CD4-positive, alpha-beta memory T cell (primary cell): ENCODE measurements around the gene DEDD. TPM values are rescaled to one million over a fixed set of nuclear protein-coding genes. Genes with fewer than 3 reads are reported as not detected.

ENCODE experiments used
- CTCF ChIA-PET: fragments of 350-600 bp; sonication (Branson Sonifier 250); formaldehyde crosslinking; loops from one replicate; lab custom pipeline; 2021; ENCODE audit warnings: inconsistent platforms; ENCODE audit not compliant: partially characterized antibody; lab: Charles Lee
- POLR2A ChIA-PET: fragments of 350-600 bp; sonication (Branson Sonifier 250); formaldehyde crosslinking; loops from one replicate; lab custom pipeline; 2021; ENCODE audit not compliant: partially characterized antibody; lab: Charles Lee
- DNase-seq, 5 donors: peaks; one replicate each; pipeline versions ENCODE4 v3.0.0 to v3.0.0-alpha.2; 2020 to 2022; ENCODE audit warnings: mixed read lengths in 1 of 5
- H3K27ac ChIP-seq: one replicate; pipeline ENCODE4 v1.7.0; 2013; ENCODE audit warnings: low read depth, low read length
- H3K27me3 ChIP-seq: 2 replicates; pipeline ENCODE4 v1.7.0; 2013; ENCODE audit warnings: mild to moderate bottlenecking, low read length, moderate library complexity; ENCODE audit not compliant: insufficient read depth
- H3K36me3 ChIP-seq: 2 replicates; pipeline ENCODE4 v1.7.0; 2013; ENCODE audit warnings: mild to moderate bottlenecking, low read length, moderate library complexity; ENCODE audit not compliant: insufficient read depth
- H3K4me1 ChIP-seq: 2 replicates; pipeline ENCODE4 v1.7.0; 2013; ENCODE audit warnings: mild to moderate bottlenecking, low read length, moderate library complexity; ENCODE audit not compliant: insufficient read depth
- H3K4me3 ChIP-seq, 2 donors: one replicate each; pipeline ENCODE4 v1.7.0; 2013; ENCODE audit warnings: low read length in 2 of 2, mild to moderate bottlenecking in 1 of 2
- H3K9me3 ChIP-seq, 2 donors: one replicate each; pipeline ENCODE4 v1.7.0; 2013; ENCODE audit warnings: low read length in 2 of 2, control low read depth in 1 of 2; ENCODE audit not compliant: control insufficient read depth in 1 of 2
- H3K27ac Mint-ChIP-seq, 7 donors: one replicate each; pipeline ENCODE4 v1.8.0; 2020 to 2021; ENCODE audit warnings: mixed read lengths in 7 of 7, mild to moderate bottlenecking in 6 of 7, inconsistent platforms in 3 of 7, moderate library complexity in 3 of 7
- H3K27me3 Mint-ChIP-seq, 2 donors: one replicate each; pipeline ENCODE4 v1.8.0; 2020 to 2021; ENCODE audit warnings: mixed read lengths in 2 of 2
- H3K36me3 Mint-ChIP-seq, 2 donors: one replicate each; pipeline ENCODE4 v1.8.0; 2020 to 2021; ENCODE audit warnings: mixed read lengths in 2 of 2, inconsistent platforms in 1 of 2, mild to moderate bottlenecking in 1 of 2
- H3K4me1 Mint-ChIP-seq, 4 donors: one replicate each; pipeline ENCODE4 v1.8.0; 2020 to 2021; ENCODE audit warnings: mixed read lengths in 4 of 4, mild to moderate bottlenecking in 1 of 4
- H3K4me3 Mint-ChIP-seq, 8 donors: one replicate each; pipeline ENCODE4 v1.8.0; 2020 to 2021; ENCODE audit warnings: mixed read lengths in 8 of 8, mild to moderate bottlenecking in 7 of 8, moderate library complexity in 6 of 8, inconsistent platforms in 3 of 8
- H3K9me3 Mint-ChIP-seq, 8 donors: one replicate each; pipeline ENCODE4 v1.8.0; 2020 to 2021; ENCODE audit warnings: mixed read lengths in 8 of 8, mild to moderate bottlenecking in 5 of 8, inconsistent platforms in 3 of 8, moderate library complexity in 1 of 8
- intact Hi-C: fragments of 100-400 bp; cut with micrococcal nuclease; formaldehyde crosslinking; loops from one replicate; pipeline ENCODE4 v1.15.1; 2023
- polyA plus RNA-seq, 2 donors: library from polyadenylated mRNA; unstranded; fragments of 300-500 nt; fragmentation: Illumina TruSeq; gene quantifications; one replicate each; pipeline ENCODE4 v1.2.3, GENCODE V29; 2021
- total RNA-seq, 2 experiments: library from RNA; stranded (reverse); gene quantifications; one replicate each; pipeline ENCODE4 v1.2.3, GENCODE V29; 2021

Gene DEDD
- total and polyA plus RNA-seq, 4 experiments from 2014 or later = 39.1 to 42.0 (median 41.1) TPM

DNA sequence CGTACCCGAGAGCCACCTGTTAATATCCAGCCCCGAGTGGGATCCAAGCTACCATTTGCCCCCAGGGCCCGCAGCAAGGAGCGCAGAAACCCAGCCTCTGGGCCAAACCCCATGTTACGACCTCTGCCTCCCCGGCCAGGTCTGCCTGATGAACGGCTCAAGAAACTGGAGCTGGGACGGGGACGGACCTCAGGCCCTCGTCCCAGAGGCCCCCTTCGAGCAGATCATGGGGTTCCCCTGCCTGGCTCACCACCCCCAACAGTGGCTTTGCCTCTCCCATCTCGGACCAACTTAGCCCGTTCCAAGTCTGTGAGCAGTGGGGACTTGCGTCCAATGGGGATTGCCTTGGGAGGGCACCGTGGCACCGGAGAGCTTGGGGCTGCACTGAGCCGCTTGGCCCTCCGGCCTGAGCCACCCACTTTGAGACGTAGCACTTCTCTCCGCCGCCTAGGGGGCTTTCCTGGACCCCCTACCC is 28.2 kb upstream of the DEDD start:
- H3K4me1 Mint-ChIP-seq = peaks cover 34 to 78% (median 54%) of the 10 kb centered on the region in 4 donors
- intact Hi-C loops = no loop called here
- peaks cover 19% of the 10 kb centered on the region for H3K36me3 ChIP-seq

GRCh38 chr1:161159913-161160243 is 27.4 kb upstream of the DEDD start:
- Histone ChIP-seq H3K9me3 (no peaks in the 10 kb centered on the region), H3K36me3 (peaks cover 19% of the 10 kb centered on the region), H3K4me3 (peak overlapping the region; percentile 83 to 93), H3K27me3 (no peaks in the 10 kb centered on the region), H3K27ac (peak overlapping the region; percentile 84), H3K4me1 (peaks cover 40% of the 10 kb centered on the region)
- ChIA-PET CTCF (no interaction called here), POLR2A (interaction anchor here (1.7 to 2.7 kb wide), 5 partner anchors 11 to 42 kb away, joined by 5 to 15 read pairs (median 10); partner anchors contain the start of genes B4GALT3, DEDD and NDUFS2)
- intact Hi-C loops = loop anchor here (10.0 kb wide), 1 partner anchor 1065 kb away; the partner anchor contains the start of gene IGSF8
- Mint-ChIP-seq H3K27me3 (no peaks in the 10 kb centered on the region), H3K9me3 (peaks cover 0 to 3% (median 0%) of the 10 kb centered on the region in 8 donors), H3K4me3 (peak overlapping the region; percentile 91 to 99 (median 94)), H3K27ac (peak overlapping the region; percentile 88 to 99 (median 97)), H3K36me3 (peaks cover 27 to 62% of the 10 kb centered on the region in 2 donors), H3K4me1 (peaks cover 39 to 78% (median 58%) of the 10 kb centered on the region in 4 donors)
- DNase-seq = no peak

More for the DNA sequence above, 28.2 kb upstream of the DEDD start:
- ChIA-PET POLR2A (interaction anchor here (1.1 to 2.6 kb wide), 5 partner anchors 10 to 65 kb away, joined by 3 to 16 read pairs (median 3); partner anchors contain the start of genes B4GALT3, DEDD, KLHDC9 and TOMM40L), CTCF (interaction anchor here (1.0 to 2.5 kb wide), 2 partner anchors 31 to 41 kb away, joined by 4 to 12 read pairs; partner anchors contain the start of gene NDUFS2)
- Mint-ChIP-seq H3K4me3 (peak overlapping the region; percentile 71 to 95 (median 92)), H3K36me3 (peaks cover 27 to 57% of the 10 kb centered on the region in 2 donors), H3K27ac (peak overlapping the region in 6 of 7 donors; percentile 92 to 99 (median 96)), H3K9me3 (peaks cover 0 to 3% (median 0%) of the 10 kb centered on the region in 8 donors), H3K27me3 (no peaks in the 10 kb centered on the region)
- H3K4me1 ChIP-seq = peaks cover 42% of the 10 kb centered on the region
- no peak overlapping the region for H3K4me3 ChIP-seq
- no peaks in the 10 kb centered on the region for H3K27me3 ChIP-seq
- no peak for DNase-seq
- H3K27ac ChIP-seq = no peak overlapping the region
- H3K9me3 ChIP-seq = no peaks in the 10 kb centered on the region

- POLR2A ChIA-PET = interaction anchor here (0.6 to 2.7 kb wide), 7 partner anchors 11 to 138 kb away, joined by 3 to 15 read pairs (median 9); partner anchors contain the start of genes B4GALT3, NDUFS2 and TOMM40L
- Histone ChIP-seq H3K4me3 (peak within 1 kb of the TSS; percentile 83 to 93), H3K36me3 (peaks cover 19% of the 10 kb centered on the region), H3K27ac (peak within 1 kb of the TSS; percentile 84), H3K27me3 (no peaks in the 10 kb centered on the region), H3K4me1 (peaks cover 45% of the 10 kb centered on the region), H3K9me3 (no peaks in the 10 kb centered on the region)
- peaks cover 0 to 3% (median 0%) of the 10 kb centered on the region in 8 donors for H3K9me3 Mint-ChIP-seq
- peaks cover 40 to 77% (median 61%) of the 10 kb centered on the region in 4 donors for H3K4me1 Mint-ChIP-seq
- H3K27ac Mint-ChIP-seq = peak within 1 kb of the TSS; percentile 94 to 99 (median 97)
- CTCF ChIA-PET = interaction anchor here (1.0 to 2.4 kb wide), 4 partner anchors 33 to 90 kb away, joined by 3 to 9 read pairs (median 6); partner anchors contain the start of genes ARHGAP30, NDUFS2 and TOMM40L
- H3K4me3 Mint-ChIP-seq = peak within 1 kb of the TSS; percentile 91 to 99 (median 94)
- intact Hi-C loops = loop anchor here (10.0 kb wide), 1 partner anchor 1064 kb away; the partner anchor contains the start of gene IGSF8
- peaks cover 27 to 59% of the 10 kb centered on the region in 2 donors for H3K36me3 Mint-ChIP-seq
- peak; percentile 91 to 92 (median 92) for DNase-seq
- H3K27me3 Mint-ChIP-seq = no peaks in the 10 kb centered on the region
Observed at GRCh38 chr1:161159087-161159912, 26.8 kb upstream of the DEDD start, which contains the start of gene USP21. TSS of gene USP21 (plus strand) at chr1:161159500. CDS start at chr1:161160641, 1,141 bp downstream.

GRCh38 chr1:161158316-161159010 is 26.0 kb upstream of the DEDD start:
- H3K27me3 Mint-ChIP-seq = no peaks in the 10 kb centered on the region

DNA sequence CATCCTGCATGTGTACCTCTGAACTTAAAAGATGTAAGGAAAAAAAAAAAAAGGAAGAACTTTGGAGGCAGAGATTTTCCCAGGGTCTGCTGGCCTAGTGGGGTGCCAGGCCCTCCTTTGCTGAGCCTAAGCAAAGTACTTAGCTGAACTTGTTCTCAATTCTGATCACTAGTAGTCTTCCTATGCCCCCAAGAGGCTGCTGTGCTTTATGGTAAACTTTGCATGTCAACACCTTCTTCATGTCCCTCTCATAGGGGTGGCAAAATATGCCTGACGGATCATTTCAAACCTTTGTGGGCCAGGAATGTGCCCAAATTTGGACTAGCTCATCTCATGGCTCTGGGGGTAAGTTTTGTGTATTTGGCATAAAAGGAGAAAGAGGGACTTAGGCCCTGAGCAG is 25.4 kb upstream of the DEDD start:
- Histone ChIP-seq H3K4me1 (peaks cover 48% of the 10 kb centered on the region), H3K9me3 (no peaks in the 10 kb centered on the region), H3K36me3 (peaks cover 7% of the 10 kb centered on the region), H3K27me3 (no peaks in the 10 kb centered on the region), H3K4me3 (no peak overlapping the region), H3K27ac (peak overlapping the region; percentile 84)
- Mint-ChIP-seq H3K4me3 (peak overlapping the region; percentile 22 to 99 (median 62)), H3K4me1 (peaks cover 38 to 84% (median 63%) of the 10 kb centered on the region in 4 donors), H3K27ac (peak overlapping the region; percentile 9 to 99 (median 95)), H3K27me3 (no peaks in the 10 kb centered on the region), H3K9me3 (peaks cover 0 to 3% (median 0%) of the 10 kb centered on the region in 8 donors), H3K36me3 (peaks cover 19 to 51% of the 10 kb centered on the region in 2 donors)
- ChIA-PET CTCF (interaction anchor here (0.8 to 2.4 kb wide), 4 partner anchors 8 to 217 kb away, joined by 3 to 11 read pairs (median 8); partner anchors contain the start of genes PPOX and TOMM40L), POLR2A (interaction anchor here (0.6 to 2.7 kb wide), 9 partner anchors 8 to 700 kb away, joined by 3 to 18 read pairs (median 8); partner anchors contain the start of genes B4GALT3, DEDD, NDUFS2 and PPOX)
- DNase-seq = no peak
- intact Hi-C loops = loop anchor here (10.0 kb wide), 1 partner anchor 1063 kb away; the partner anchor contains the start of gene IGSF8

More at GRCh38 chr1:161158316-161159010, 26.0 kb upstream of the DEDD start:
- no peaks in the 10 kb centered on the region for H3K27me3 ChIP-seq
- no peaks in the 10 kb centered on the region for H3K9me3 ChIP-seq
- ChIA-PET POLR2A (interaction anchor here (0.6 to 2.7 kb wide), 9 partner anchors 8 to 701 kb away, joined by 3 to 18 read pairs (median 9); partner anchors contain the start of genes B4GALT3, NDUFS2, PPOX and TOMM40L), CTCF (interaction anchor here (0.8 to 2.4 kb wide), 6 partner anchors 7 to 216 kb away, joined by 3 to 11 read pairs (median 6); partner anchors contain the start of genes ARHGAP30, NDUFS2, PPOX and TOMM40L)
- H3K4me3 ChIP-seq = no peak overlapping the region
- peaks cover 25 to 57% of the 10 kb centered on the region in 2 donors for H3K36me3 Mint-ChIP-seq
- H3K27ac ChIP-seq = peak overlapping the region; percentile 84
- H3K4me3 Mint-ChIP-seq = peak overlapping the region; percentile 91 to 99 (median 94)
- H3K27ac Mint-ChIP-seq = peak overlapping the region; percentile 94 to 99 (median 97)
- no peak for DNase-seq
- H3K36me3 ChIP-seq = peaks cover 12% of the 10 kb centered on the region
- H3K4me1 ChIP-seq = peaks cover 45% of the 10 kb centered on the region
- intact Hi-C loops = loop anchor here (10.0 kb wide), 1 partner anchor 1064 kb away; the partner anchor contains the start of gene IGSF8
- H3K4me1 Mint-ChIP-seq = peaks cover 40 to 82% (median 62%) of the 10 kb centered on the region in 4 donors
- H3K9me3 Mint-ChIP-seq = peaks cover 0 to 3% (median 0%) of the 10 kb centered on the region in 8 donors
